Measurements from ENCODE around the gene CCDC40. TPM values are rescaled to one million over a fixed set of nuclear protein-coding genes. Genes with fewer than 3 reads are reported as not detected.
A peak's percentile ranks its signal among the peaks of the same experiment; 100 is the strongest.

CCDC40 gene
- total RNA-seq, 1 donor from 2014 or later: 7.7 TPM

DNA sequence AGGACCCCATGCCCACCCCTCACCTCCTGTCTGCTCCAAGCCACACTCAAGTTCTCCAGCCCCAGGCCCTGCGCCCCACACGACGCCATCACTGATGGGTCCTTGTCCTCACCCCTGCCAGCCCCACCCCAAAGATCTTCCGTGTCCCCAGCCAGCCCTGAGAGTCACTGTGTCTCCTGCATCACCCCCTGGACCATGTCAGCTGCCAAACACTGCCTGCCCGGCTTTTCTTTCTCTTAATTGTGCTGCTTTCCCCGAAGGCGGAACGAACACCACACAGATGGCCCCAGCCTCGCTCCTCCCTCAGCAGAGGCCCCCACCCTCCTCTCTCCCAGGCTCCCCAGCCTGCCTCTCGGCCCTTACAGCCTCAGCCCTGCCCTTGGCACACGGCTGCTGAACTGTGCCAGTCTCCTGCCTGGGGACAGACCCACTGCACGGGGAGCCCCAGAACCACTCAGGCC is 60.1 kb downstream of the CCDC40 start:
- TF ChIP-seq, protein P1, sequence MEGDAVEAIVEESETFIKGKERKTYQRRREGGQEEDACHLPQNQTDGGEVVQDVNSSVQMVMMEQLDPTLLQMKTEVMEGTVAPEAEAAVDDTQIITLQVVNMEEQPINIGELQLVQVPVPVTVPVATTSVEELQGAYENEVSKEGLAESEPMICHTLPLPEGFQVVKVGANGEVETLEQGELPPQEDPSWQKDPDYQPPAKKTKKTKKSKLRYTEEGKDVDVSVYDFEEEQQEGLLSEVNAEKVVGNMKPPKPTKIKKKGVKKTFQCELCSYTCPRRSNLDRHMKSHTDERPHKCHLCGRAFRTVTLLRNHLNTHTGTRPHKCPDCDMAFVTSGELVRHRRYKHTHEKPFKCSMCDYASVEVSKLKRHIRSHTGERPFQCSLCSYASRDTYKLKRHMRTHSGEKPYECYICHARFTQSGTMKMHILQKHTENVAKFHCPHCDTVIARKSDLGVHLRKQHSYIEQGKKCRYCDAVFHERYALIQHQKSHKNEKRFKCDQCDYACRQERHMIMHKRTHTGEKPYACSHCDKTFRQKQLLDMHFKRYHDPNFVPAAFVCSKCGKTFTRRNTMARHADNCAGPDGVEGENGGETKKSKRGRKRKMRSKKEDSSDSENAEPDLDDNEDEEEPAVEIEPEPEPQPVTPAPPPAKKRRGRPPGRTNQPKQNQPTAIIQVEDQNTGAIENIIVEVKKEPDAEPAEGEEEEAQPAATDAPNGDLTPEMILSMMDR (IDR thresholded peaks at IDR 0.05): no peak
- TF ChIP-seq EZH2 (IDR thresholded peaks at IDR 0.05): no peak
- no peak for TF ChIP-seq EZH2phosphoT487 (IDR thresholded peaks at IDR 0.05)
- Mint-ChIP-seq H3K4me3 (no peak overlapping the region), H3K4me1 (peaks cover 13% of the 10 kb centered on the region), H3K9me3 (no peaks in the 10 kb centered on the region), H3K36me3 (peaks cover 3% of the 10 kb centered on the region), H3K27ac (peak overlapping the region; percentile 14), H3K27me3 (ENCODE audit: insufficient read depth, low read depth) (peaks cover 17% of the 10 kb centered on the region)
- H3K4me3 ChIP-seq: no peak overlapping the region
- no peaks in the 10 kb centered on the region for H3K4me1 ChIP-seq
- no peaks in the 10 kb centered on the region for H3K9me3 ChIP-seq (ENCODE audit: low read depth)
- no peaks in the 10 kb centered on the region for H4K20me1 ChIP-seq (ENCODE audit: low read depth)
- H3K27ac ChIP-seq: no peak overlapping the region
- H3K79me2 ChIP-seq (ENCODE audit: low read depth): no peaks in the 10 kb centered on the region
- H2AFZ ChIP-seq (replicated peaks): no peak overlapping the region
- no peak overlapping the region for H3K4me2 ChIP-seq
- no peak for DNase-seq (ENCODE audit: low spot score)
- H3K27me3 ChIP-seq: peaks cover 14% of the 10 kb centered on the region
- H3F3A ChIP-seq (ENCODE audit: low read depth): no peaks in the 10 kb centered on the region
- H3K36me3 ChIP-seq: no peaks in the 10 kb centered on the region
- H3K9ac ChIP-seq: no peak overlapping the region

DNA sequence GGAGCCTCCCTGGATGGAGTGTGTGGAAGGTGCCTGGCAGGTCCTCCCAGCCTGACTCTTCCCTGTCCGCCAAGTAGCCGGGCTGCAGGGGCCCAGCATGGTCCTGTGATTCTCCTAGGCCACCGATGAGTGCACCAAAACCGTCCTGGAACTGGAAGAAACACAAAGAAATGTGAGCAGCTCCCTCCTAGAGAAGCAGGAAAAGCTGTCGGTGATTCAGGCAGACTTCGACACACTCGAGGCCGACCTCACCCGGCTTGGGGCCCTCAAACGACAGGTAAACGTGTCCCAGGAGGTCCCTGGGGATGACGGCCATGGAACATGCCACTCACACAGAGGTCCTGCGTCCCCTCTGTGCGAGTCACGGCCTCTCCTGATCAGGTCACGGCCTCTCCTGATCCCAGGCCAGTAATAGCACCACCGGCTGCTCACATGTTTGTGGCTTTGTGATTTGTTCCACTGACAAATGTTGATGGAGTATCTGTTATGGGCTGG is 60.7 kb downstream of the CCDC40 start:
- H4K20me1 ChIP-seq (ENCODE audit: low read depth): no peaks in the 10 kb centered on the region
- no peak overlapping the region for H3K27ac ChIP-seq
- no peak overlapping the region for H3K4me2 ChIP-seq
- no peak overlapping the region for H2AFZ ChIP-seq (replicated peaks)
- H3K36me3 Mint-ChIP-seq: peaks cover 2% of the 10 kb centered on the region
- H3K4me3 ChIP-seq: no peak overlapping the region
- H3K4me3 Mint-ChIP-seq: no peak overlapping the region
- TF ChIP-seq, protein P1 (IDR thresholded peaks at IDR 0.05): no peak
- no peak for TF ChIP-seq EZH2 (IDR thresholded peaks at IDR 0.05)
- no peak for TF ChIP-seq EZH2phosphoT487 (IDR thresholded peaks at IDR 0.05)
- no peaks in the 10 kb centered on the region for H3K9me3 ChIP-seq (ENCODE audit: low read depth)
- no peak overlapping the region for H3K27ac Mint-ChIP-seq
- no peaks in the 10 kb centered on the region for H3K9me3 Mint-ChIP-seq
- peaks cover 4% of the 10 kb centered on the region for H3K4me1 ChIP-seq
- H3F3A ChIP-seq (ENCODE audit: low read depth): no peaks in the 10 kb centered on the region
- H3K79me2 ChIP-seq (ENCODE audit: low read depth): no peaks in the 10 kb centered on the region
- H3K27me3 ChIP-seq: peaks cover 14% of the 10 kb centered on the region
- DNase-seq (ENCODE audit: low spot score): no peak
- H3K9ac ChIP-seq: no peak overlapping the region
- peaks cover 20% of the 10 kb centered on the region for H3K27me3 Mint-ChIP-seq (ENCODE audit: insufficient read depth, low read depth)
- H3K4me1 Mint-ChIP-seq: peaks cover 16% of the 10 kb centered on the region
- H3K36me3 ChIP-seq: no peaks in the 10 kb centered on the region

DNA sequence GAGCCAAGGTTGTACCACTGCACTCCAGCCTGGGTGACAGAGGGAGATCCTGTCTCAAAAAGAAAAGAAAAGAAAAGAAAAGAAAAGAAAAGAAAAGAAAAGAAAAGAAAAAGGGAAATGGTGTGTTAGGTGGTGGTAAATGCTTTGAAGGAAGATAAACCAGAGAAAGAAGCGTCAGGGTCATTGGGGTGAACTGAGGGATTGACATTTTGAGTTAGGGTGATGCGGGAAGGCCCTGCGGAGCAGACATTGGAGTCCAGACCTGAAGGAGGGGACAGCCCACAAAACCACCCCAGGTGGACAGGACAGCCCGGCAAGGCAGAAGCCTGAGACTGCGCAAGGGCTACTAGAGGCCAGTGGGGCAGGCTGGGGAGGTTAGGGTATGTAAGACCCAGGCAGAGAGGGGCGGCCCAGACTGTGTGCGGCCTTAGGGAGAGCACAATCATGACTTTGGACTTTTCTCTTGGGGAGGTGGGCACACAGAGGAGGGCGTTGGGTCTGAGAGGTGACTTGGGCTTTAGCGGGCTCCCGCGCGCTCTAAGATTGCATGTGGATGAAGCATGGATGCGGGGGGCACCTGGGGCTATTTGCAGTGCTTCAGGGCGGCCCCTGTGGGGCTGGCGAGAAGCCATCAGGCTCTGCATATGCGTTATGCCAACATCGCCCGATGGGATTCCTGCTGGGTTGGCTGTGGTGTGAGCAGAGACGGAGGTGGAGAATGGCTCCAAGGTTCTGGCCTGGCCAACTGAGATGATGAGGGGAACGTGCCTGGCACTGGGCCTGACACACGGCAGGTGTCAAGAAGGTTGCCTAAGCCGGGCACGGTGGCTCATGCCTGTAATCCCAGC is 61.6 kb downstream of the CCDC40 start:
- Histone ChIP-seq H3K4me1 (peaks cover 10% of the 10 kb centered on the region), H3K79me2 (ENCODE audit: low read depth) (no peaks in the 10 kb centered on the region), H3F3A (ENCODE audit: low read depth) (no peaks in the 10 kb centered on the region), H2AFZ (replicated peaks) (no peak overlapping the region), H3K27ac (no peak overlapping the region), H3K4me2 (no peak overlapping the region), H3K9ac (no peak overlapping the region), H3K9me3 (ENCODE audit: low read depth) (no peaks in the 10 kb centered on the region), H3K36me3 (no peaks in the 10 kb centered on the region), H4K20me1 (ENCODE audit: low read depth) (no peaks in the 10 kb centered on the region), H3K27me3 (peaks cover 14% of the 10 kb centered on the region), H3K4me3 (no peak overlapping the region)
- H3K9me3 Mint-ChIP-seq: no peaks in the 10 kb centered on the region
- peak overlapping the region; percentile 69 for H3K27ac Mint-ChIP-seq
- no peaks in the 10 kb centered on the region for H3K36me3 Mint-ChIP-seq
- H3K27me3 Mint-ChIP-seq (ENCODE audit: insufficient read depth, low read depth): peaks cover 20% of the 10 kb centered on the region
- peaks cover 25% of the 10 kb centered on the region for H3K4me1 Mint-ChIP-seq
- TF ChIP-seq EZH2phosphoT487 (IDR thresholded peaks at IDR 0.05) (no peak), EZH2 (IDR thresholded peaks at IDR 0.05) (no peak)
- TF ChIP-seq, protein P1 (IDR thresholded peaks at IDR 0.05): no peak
- peak overlapping the region; percentile 54 for H3K4me3 Mint-ChIP-seq
- no peak for DNase-seq (ENCODE audit: low spot score)
